ENCODE results near the gene NCSTN. TPM values are rescaled to one million over a fixed set of nuclear protein-coding genes. Genes with fewer than 3 reads are reported as not detected.

The NCSTN gene
- total and polyA plus RNA-seq, 10 of the 15 experiments (the other 5 are each of a cell fraction or from before 2014, with no cell fraction given), result 33.3 to 88.2 (median 60.4) TPM

DNA sequence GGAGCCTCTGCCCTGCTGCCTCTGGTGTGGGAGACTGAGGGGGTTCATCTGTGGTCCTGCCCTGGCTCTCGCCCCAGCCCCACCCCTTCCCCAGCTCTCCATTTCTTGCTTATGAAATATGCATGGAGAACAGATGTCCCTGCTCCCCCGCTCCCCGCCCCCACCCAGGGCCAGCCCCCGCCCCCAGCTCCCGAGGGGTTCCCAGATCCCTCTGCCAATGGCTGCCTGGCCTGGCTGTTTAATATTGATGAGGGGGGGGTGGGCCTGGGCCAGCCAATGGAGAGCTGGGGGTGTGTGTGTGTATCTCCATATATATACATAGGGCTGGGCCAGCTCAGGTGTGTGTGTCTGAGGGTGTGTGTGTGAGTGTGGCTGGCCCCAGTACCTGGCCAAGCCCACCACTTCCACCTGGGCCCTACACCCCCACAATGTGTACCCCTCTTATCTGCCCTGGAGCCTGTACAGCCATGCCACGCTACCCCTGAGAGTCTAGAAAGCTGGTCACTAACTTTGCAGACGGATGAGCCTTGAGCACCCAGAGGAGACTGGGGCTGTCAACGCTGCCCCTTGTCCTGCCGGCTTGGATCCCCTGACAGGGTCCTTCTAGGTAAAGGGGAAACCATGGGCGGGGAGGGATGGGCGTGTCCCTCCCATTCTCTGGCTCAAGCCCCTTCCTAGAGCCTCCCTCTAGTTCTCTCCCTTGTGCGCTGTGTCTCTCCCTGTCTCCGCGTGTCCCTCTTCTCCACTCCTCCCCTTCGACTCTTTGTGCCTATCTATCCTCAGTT lies 23.7 kb downstream of the NCSTN start, which contains the start of gene NHLH1 (continued):
- TF ChIP-seq PRDM15 (CRISPR knock-in tag; IDR thresholded peaks at IDR 0.05), result no peak
- TF ChIP-seq, protein P1, sequence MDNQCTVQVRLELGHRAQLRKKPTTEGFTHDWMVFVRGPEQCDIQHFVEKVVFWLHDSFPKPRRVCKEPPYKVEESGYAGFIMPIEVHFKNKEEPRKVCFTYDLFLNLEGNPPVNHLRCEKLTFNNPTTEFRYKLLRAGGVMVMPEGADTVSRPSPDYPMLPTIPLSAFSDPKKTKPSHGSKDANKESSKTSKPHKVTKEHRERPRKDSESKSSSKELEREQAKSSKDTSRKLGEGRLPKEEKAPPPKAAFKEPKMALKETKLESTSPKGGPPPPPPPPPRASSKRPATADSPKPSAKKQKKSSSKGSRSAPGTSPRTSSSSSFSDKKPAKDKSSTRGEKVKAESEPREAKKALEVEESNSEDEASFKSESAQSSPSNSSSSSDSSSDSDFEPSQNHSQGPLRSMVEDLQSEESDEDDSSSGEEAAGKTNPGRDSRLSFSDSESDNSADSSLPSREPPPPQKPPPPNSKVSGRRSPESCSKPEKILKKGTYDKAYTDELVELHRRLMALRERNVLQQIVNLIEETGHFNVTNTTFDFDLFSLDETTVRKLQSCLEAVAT (IDR thresholded peaks at IDR 0.05), result no peak

DNA sequence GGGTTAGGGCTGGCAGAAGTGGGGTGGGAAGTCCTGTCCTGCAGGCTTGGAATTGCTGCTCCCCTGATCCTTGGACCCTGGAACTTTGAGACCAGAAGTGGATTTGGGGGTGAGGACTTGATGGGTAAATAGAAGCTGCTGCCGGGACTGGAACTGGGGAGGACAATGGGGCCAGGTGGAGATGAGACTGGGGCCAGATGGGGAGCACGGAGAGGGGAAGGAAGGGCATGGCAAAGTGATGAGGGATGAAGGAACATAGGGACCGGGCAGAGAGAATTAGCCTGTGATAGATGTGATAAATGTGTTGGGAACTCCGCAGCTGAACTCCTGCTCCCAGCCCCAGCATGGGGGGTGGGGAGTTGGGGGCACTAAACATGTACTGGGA lies 24.3 kb downstream of the NCSTN start:
- H3K27me3 ChIP-seq (replicated peaks in 1 of 2; ENCODE audit: control insufficient read depth in 2 of 2, insufficient read depth in 2 of 2, low read length in 1 of 2), result no peaks in the 10 kb centered on the region
- ChIA-PET CTCF (interaction anchor here (0.7 to 1.6 kb wide), 5 partner anchors 9 to 175 kb away, joined by 3 to 14 read pairs (median 4); no protein-coding TSS in a partner anchor), SMC1A (ENCODE audit: uncharacterized antibody, unreplicated experiment) (no interaction called here), POLR2A (no interaction called here), RAD21 (ENCODE audit: unreplicated experiment) (interaction anchor here (1.4 kb wide), 1 partner anchor 10 kb away, joined by 5 read pairs; no protein-coding TSS in a partner anchor)
- H4K20me1 ChIP-seq (ENCODE audit: control insufficient read depth, insufficient read depth), result no peaks in the 10 kb centered on the region
- no peak for DNase-seq (ENCODE audit: low read depth, low spot score)
- H3K4me3 ChIP-seq, result no peak overlapping the region
- H3K4me1 ChIP-seq (ENCODE audit: control insufficient read depth, insufficient read depth, low read length), result no peaks in the 10 kb centered on the region
- H3K9me3 ChIP-seq (replicated peaks; ENCODE audit: control insufficient read depth, insufficient read depth, low read length), result no peaks in the 10 kb centered on the region
- no peaks in the 10 kb centered on the region for H3K79me2 ChIP-seq (ENCODE audit: control insufficient read depth, insufficient read depth, low read length)
- no peak overlapping the region for H3K9ac ChIP-seq (ENCODE audit: control insufficient read depth, insufficient read depth, low read length)
- no TSS peak for BruUV-seq (replicated peaks)
- no peak overlapping the region for H2AFZ ChIP-seq (ENCODE audit: control insufficient read depth, low read depth, low read length)
- no peak overlapping the region for H3K4me2 ChIP-seq (ENCODE audit: control insufficient read depth, insufficient read depth)
- no peak overlapping the region for H3K27ac ChIP-seq (ENCODE audit: control insufficient read depth, insufficient read depth)
- 46% methylated on average over 4 of the region's 4 CpGs for WGBS (ENCODE audit: insufficient coverage, insufficient replicate concordance, low lambda C conversion rate, missing lambda C conversion rate)
- FAIRE-seq, result no peak
- in situ Hi-C loops (cut with MboI) (no loop called here), intact Hi-C loops (cut with micrococcal nuclease; ENCODE audit: unreplicated experiment) (no loop called here)
- TF ChIP-seq POLR2A (IDR thresholded peaks at IDR 0.05; ENCODE audit: low read depth, low read length), result no peak
- H3K36me3 ChIP-seq (ENCODE audit: control insufficient read depth in 2 of 2, insufficient read depth in 2 of 2, low read length in 1 of 2), result no peaks in the 10 kb centered on the region
- ATAC-seq, result no peak

Data from GM12878 (cell line).